Endothelial cell (in vitro differentiated cells): ENCODE data around the gene EYA2. TPM values are rescaled to one million over a fixed set of nuclear protein-coding genes. Genes with fewer than 3 reads are reported as not detected.

Experiments used
- DNase-seq: peaks from one replicate; pipeline ENCODE4 v3.0.0; 2021; ENCODE audit warnings: low spot score
- H3K27ac Mint-ChIP-seq: one replicate; pipeline ENCODE4 v1.8.0; 2021; ENCODE audit warnings: mixed read lengths, inconsistent platforms; ENCODE audit not compliant: unreplicated experiment
- H3K27me3 Mint-ChIP-seq: one replicate; pipeline ENCODE4 v1.8.0; 2021; ENCODE audit warnings: mild to moderate bottlenecking, moderate library complexity, mixed read lengths, inconsistent platforms; ENCODE audit not compliant: unreplicated experiment
- H3K36me3 Mint-ChIP-seq: one replicate; pipeline ENCODE4 v1.8.0; 2021; ENCODE audit warnings: mild to moderate bottlenecking, low read depth, mixed read lengths, inconsistent platforms; ENCODE audit not compliant: unreplicated experiment
- H3K4me1 Mint-ChIP-seq: one replicate; pipeline ENCODE4 v1.8.0; 2021; ENCODE audit warnings: mild to moderate bottlenecking, mixed read lengths, inconsistent platforms; ENCODE audit not compliant: unreplicated experiment
- H3K4me3 Mint-ChIP-seq: one replicate; pipeline ENCODE4 v1.8.0; 2021; ENCODE audit warnings: mild to moderate bottlenecking, mixed read lengths, inconsistent platforms; ENCODE audit not compliant: unreplicated experiment
- H3K9me3 Mint-ChIP-seq: one replicate; pipeline ENCODE4 v1.8.0; 2021; ENCODE audit warnings: mixed read lengths, inconsistent platforms; ENCODE audit not compliant: unreplicated experiment
- CTCF ChIP-seq: fragments of 200-600 bp; sonication (generic); IDR thresholded peaks from one replicate; pipeline ENCODE4 v1.5.0; 2021; ENCODE audit warnings: antibody characterized with exemption; ENCODE audit not compliant: unreplicated experiment
- total RNA-seq: library from RNA; stranded (reverse); fragmentation: NEBNext Ultra II Directional; extraction: Animal tissue kit (Norgen Biotek cat#: 25700); gene quantifications from one replicate; pipeline ENCODE4 v1.2.1, GENCODE V29; 2021; ENCODE audit not compliant: unreplicated experiment

The EYA2 gene
- total RNA-seq, 1 donor from 2014 or later = not detected

GRCh38 chr20:46951405-46951804, 56.8 kb downstream of the EYA2 start:
- Mint-ChIP-seq H3K4me1 (no peaks in the 10 kb centered on the region), H3K27me3 (no peaks in the 10 kb centered on the region), H3K9me3 (no peaks in the 10 kb centered on the region), H3K4me3 (no peak overlapping the region), H3K36me3 (no peaks in the 10 kb centered on the region), H3K27ac (no peak overlapping the region)
- TF ChIP-seq CTCF = no peak
- no peak for DNase-seq

- Mint-ChIP-seq H3K4me3 (no peak overlapping the region), H3K27ac (no peak overlapping the region), H3K27me3 (no peaks in the 10 kb centered on the region), H3K4me1 (no peaks in the 10 kb centered on the region), H3K9me3 (no peaks in the 10 kb centered on the region), H3K36me3 (no peaks in the 10 kb centered on the region)
- DNase-seq = no peak
- TF ChIP-seq CTCF = no peak
Observed at GRCh38 chr20:46951840-46952497, 57.3 kb downstream of the EYA2 start.

- H3K36me3 Mint-ChIP-seq = no peaks in the 10 kb centered on the region
- no peaks in the 10 kb centered on the region for H3K27me3 Mint-ChIP-seq
Observed at GRCh38 chr20:46953596-46953995, 59.0 kb downstream of the EYA2 start.

GRCh38 chr20:46954490-46955038, 59.9 kb downstream of the EYA2 start:
- no peak overlapping the region for H3K4me3 Mint-ChIP-seq
- no peaks in the 10 kb centered on the region for H3K36me3 Mint-ChIP-seq
- no peaks in the 10 kb centered on the region for H3K4me1 Mint-ChIP-seq
- H3K27me3 Mint-ChIP-seq = no peaks in the 10 kb centered on the region
- TF ChIP-seq CTCF = no peak
- no peak overlapping the region for H3K27ac Mint-ChIP-seq
- no peak for DNase-seq
- H3K9me3 Mint-ChIP-seq = no peaks in the 10 kb centered on the region

More at GRCh38 chr20:46953596-46953995, 59.0 kb downstream of the EYA2 start:
- Mint-ChIP-seq H3K27ac (no peak overlapping the region), H3K9me3 (no peaks in the 10 kb centered on the region), H3K4me1 (no peaks in the 10 kb centered on the region), H3K4me3 (no peak overlapping the region)
- TF ChIP-seq CTCF = no peak
- no peak for DNase-seq

GRCh38 chr20:46955601-46956556, 61.2 kb downstream of the EYA2 start:
- no peak for TF ChIP-seq CTCF
- no peak overlapping the region for H3K4me3 Mint-ChIP-seq
- H3K9me3 Mint-ChIP-seq = no peaks in the 10 kb centered on the region
- no peaks in the 10 kb centered on the region for H3K27me3 Mint-ChIP-seq
- no peak overlapping the region for H3K27ac Mint-ChIP-seq
- DNase-seq = no peak
- no peaks in the 10 kb centered on the region for H3K4me1 Mint-ChIP-seq
- H3K36me3 Mint-ChIP-seq = no peaks in the 10 kb centered on the region
